HG03575 (cell line): ENCODE measurements around the gene TRAP1.

ENCODE experiments used
- ATAC-seq: cut with Tn5 transposase; IDR thresholded peaks from one replicate; pipeline ENCODE4 v1.9.1; 2021; ENCODE audit not compliant: unreplicated experiment, insufficient number of reproducible peaks, low FRiP score; ENCODE audit errors: extremely low read depth

TRAP1 gene

GRCh38 chr16:3687792-3688191 is 29.5 kb downstream of the TRAP1 start:
- no peak for ATAC-seq

GRCh38 chr16:3687021-3687420 is 30.3 kb downstream of the TRAP1 start:
- no peak for ATAC-seq

DNA sequence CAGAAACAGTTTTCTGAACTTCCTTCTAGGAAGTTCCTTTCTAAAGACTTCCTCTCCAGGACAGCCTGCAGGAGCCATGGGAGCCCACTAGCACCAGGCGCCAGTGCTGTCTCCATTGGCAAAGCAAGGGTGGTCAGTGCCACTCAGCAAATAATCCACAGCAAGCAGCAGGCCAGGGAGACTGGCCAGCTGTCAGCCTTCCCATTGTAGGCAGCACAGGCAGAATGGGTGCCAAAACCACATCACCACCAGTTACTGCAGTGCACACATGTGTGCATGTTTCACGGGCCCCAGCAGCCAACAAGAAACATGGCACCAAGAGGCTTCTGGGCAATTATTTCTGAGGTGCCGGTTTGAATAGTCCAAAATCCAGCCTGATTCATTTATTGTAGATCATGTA is 36.1 kb downstream of the TRAP1 start:
- ATAC-seq, result no peak

- ATAC-seq, result no peak
These were observed 39.3 kb downstream of the TRAP1 start for GRCh38 chr16:3677994-3678393.

DNA sequence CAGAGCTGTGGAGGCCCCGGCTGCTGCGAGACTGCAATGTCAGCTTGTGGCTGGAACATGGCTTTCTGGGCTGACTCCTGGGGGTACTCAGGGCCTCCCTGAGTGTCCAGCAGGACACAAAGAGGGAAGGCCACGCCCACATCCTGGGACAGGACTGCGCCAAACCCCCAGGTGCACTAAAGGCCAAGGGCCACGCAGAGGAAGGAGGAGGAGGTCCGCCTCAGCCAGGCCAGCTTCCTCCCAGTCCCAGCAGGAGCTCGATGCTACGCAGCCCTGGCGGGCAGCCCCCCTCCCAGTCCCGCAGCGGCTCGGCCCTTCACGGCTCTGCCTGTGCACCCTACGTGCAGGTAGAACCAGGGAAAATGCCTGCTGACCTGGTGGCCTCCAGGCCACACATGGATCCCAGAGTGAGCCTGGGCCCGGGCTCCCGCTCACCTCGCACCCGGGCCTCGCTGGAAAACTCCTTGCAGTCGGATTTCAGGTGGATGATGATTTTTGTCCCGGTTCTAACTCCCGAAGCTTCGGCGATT is 41.7 kb downstream of the TRAP1 start:
- no peak for ATAC-seq

- no peak for ATAC-seq
These were observed 42.6 kb downstream of the TRAP1 start for GRCh38 chr16:3674513-3675295.

- ATAC-seq, result no peak
These were observed 43.5 kb downstream of the TRAP1 start for GRCh38 chr16:3673676-3674377.

DNA sequence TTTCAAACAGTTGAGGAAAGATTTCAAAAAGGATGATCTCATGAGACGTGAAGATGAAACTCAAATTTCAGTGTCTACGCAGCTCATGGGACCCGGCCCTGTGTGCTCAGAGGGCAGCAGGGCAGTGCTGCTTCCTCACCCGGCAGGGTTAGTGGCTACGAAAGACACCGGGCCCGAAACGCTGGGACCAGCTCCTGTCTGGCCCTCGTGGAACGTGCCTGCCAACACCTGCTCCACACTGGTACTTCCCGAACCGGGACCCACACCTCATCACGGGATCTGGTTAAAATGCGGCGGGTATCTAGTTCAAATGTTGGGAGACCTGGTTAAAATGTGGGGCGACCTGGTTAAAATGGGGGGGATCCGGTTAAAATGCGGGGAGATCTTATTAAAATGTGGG is 44.1 kb downstream of the TRAP1 start:
- no peak for ATAC-seq

DNA sequence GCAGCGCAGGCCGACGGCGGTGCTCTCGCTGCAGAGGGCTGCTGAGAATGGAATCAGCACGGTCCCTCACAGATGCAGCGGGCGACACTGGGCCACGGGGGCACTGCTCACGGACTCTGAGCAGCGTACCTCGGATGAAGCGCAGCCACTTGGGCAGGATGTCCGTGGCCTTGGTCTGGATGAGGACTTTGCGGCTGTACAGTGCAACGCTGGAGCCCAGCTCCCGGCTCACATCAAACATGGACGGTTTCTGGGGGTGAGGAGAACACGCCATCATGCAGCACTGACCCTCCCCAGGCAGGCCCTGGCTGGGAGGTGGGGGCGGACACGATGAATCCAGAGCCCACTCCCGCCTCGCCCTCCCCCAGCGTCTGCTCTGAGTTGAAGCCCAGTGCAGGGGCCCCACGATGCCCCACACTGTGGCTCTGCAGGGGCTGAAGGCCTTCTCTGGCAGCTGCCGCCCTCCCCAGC is 44.7 kb downstream of the TRAP1 start:
- ATAC-seq, result no peak

GRCh38 chr16:3671424-3671823 is 45.9 kb downstream of the TRAP1 start:
- ATAC-seq, result no peak

DNA sequence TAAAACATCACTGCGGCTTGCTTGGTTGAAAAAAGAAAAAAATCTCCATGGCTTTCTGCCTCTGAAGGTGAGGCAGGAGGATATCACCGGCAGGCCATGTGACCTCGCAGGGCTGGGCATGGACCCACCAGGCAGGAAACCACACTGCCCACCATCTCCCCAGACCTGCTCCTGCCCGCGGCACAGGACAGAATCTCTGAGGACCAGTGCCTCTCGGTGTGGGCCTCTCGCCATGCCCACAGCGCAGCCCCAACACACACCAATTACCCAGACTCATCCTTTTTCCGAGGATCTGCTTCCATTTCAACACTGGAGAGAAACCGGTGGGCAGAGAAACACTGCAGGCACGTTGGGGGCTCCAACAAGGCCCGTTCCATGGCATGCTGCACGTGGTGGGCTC is 46.6 kb downstream of the TRAP1 start:
- no peak for ATAC-seq

- no peak for ATAC-seq
These were observed 48.2 kb downstream of the TRAP1 start for GRCh38 chr16:3669082-3669481.

GRCh38 chr16:3668626-3669025 is 48.7 kb downstream of the TRAP1 start:
- no peak for ATAC-seq

DNA sequence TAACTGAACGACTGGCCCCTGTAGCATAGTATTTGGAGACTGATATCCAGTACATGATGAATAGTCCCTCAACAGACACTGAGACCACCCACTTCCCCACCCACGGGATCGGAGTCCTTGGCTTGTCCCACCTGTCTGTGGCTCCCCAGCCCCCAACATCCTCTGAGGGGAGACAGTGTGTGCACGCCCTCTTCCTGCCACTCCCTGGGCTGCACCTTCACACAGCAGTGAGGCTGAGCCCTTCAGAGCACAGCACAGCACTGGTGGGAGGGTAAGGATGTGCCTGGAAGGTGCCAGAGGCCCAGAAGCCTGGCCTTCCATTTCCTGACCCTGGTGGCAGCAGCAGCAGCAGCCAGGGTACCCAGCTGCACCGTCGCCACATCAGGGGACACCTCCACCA is 51.8 kb downstream of the TRAP1 start:
- no peak for ATAC-seq

DNA sequence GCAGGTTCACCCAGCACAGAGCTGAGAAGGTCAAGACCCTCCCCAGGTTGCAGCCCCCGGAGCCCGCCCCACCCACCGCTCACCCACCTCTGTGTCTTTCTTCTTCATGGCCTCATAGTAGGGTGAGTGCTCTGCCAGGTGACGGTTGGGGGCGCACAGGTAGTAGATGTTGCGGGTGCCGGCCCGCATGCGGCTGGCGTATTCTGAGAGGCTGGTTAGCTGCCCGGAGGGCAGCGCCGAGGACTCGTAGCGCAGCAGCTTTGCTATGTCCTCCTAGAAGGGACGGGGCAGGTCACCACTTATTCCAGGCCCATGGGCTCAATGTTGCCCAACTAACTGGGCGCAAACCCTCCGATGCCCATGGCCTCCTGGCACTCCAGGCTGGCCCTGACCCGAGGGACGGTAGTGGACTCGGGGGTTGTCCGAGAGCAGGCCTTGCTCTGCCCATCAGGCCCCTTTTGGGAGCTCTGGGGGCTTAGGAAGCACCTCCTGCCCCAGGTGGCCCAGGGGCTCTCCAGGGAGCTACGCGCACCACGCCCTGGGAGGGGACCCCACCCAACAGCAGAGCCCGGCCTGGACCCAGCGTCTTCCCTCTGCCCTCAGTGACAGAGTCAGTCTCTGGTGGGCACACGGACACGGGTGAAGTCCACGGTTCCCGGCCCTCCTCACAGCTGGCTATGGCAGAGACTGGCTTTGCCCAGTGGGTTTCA is 53.0 kb downstream of the TRAP1 start:
- ATAC-seq, result no peak

DNA sequence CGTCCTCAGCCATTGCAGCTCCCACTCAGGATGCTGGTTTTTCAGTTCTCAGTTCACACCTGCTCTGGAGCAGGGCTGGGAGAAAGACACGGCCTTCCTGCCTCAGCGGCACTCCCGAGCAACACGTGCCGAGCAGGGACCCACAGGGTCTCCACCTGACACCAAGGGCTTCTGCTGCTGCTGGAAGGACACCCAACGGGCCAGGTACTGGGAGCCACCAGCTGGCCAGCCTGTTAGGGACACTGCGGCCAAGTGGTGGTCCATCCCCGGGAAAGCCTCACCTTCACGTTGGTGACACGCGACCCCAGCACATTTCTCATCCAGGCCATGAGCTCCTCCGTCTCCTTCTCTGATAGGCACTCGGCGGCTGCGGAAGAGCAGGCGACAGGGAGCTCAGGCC is 54.7 kb downstream of the TRAP1 start:
- ATAC-seq, result no peak

DNA sequence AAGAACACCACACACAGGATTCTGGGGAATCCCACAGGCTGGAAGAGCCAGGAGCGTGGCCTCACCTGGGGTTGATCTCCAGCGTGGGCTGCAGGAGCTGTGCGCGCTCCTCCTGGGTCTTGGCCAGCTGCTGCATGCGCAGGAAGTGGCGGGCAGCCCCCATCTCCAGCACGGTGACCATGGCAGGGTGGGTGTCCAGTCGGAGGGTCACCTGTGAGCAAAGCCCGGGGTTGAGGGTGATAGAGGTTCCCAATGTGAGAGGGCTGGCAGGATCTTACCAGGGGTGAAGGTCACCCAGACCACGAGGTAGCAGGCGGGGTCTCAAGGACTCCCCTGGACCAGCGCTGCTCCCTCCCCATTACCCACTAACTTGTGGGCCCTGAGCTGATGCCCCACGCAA is 55.4 kb downstream of the TRAP1 start:
- no peak for ATAC-seq

DNA sequence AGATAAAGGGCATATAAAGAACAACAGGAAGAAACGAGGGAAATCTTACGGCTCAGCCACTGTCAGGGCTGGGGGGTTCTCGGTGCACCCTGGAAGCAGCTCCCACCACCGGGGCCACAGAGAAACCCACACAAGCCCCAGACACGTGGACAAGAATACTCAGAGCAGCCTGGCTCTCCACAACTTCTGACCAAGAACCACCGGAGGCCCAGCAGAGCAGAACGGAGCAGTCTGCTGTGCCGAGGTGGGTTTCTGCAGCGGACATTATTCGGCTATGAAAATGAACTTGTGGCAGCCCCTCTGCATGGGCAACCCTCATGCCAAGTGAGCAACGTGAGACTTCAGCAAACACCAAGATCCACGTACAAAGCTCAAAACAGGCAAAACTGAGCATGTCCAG is 56.0 kb downstream of the TRAP1 start:
- ATAC-seq, result no peak

GRCh38 chr16:3659251-3659650 is 58.1 kb downstream of the TRAP1 start:
- ATAC-seq, result no peak
